OCI-LY3 (cell line): ENCODE results near the gene ADAMTS14.

Source experiments
- CTCF ChIP-seq: fragments of 200-600, 300-600 bp; sonication (generic); IDR thresholded peaks from 2 replicates; pipeline ENCODE4 v1.5.1; 2014; ENCODE audit warnings: antibody characterized with exemption, low read length, low read depth
- EZH2phosphoT487 ChIP-seq: fragments of 200-600 bp; shearing (Covaris generic); IDR thresholded peaks from 2 replicates; pipeline ENCODE4 v1.6.1; 2018; ENCODE audit warnings: antibody characterized with exemption, mixed run types, low read depth

- no peak for TF ChIP-seq CTCF
- no peak for TF ChIP-seq EZH2phosphoT487
Observed at GRCh38 chr10:70738761-70739121, 66.4 kb downstream of the ADAMTS14 start.
